GM12873 (cell line): ENCODE results near the gene FAM181A.

ENCODE experiments used
- CTCF ChIP-seq: IDR thresholded peaks from 2 replicates; pipeline ENCODE4 v1.5.1; 2012; ENCODE audit warnings: low read depth, mild to moderate bottlenecking, moderate library complexity, low read length, control low read depth; ENCODE audit not compliant: insufficient read depth; ENCODE audit errors: missing control alignments

The FAM181A gene

GRCh38 chr14:93946541-93947090 lies 19.5 kb downstream of the FAM181A start:
- no peak for TF ChIP-seq CTCF

- TF ChIP-seq CTCF, result no peak
These were observed 20.1 kb downstream of the FAM181A start for GRCh38 chr14:93947282-93947681.

GRCh38 chr14:93949511-93950075 lies 22.4 kb downstream of the FAM181A start:
- no peak for TF ChIP-seq CTCF

- no peak for TF ChIP-seq CTCF
These were observed 23.9 kb downstream of the FAM181A start for GRCh38 chr14:93950948-93951634.

GRCh38 chr14:93951635-93952540 lies 24.7 kb downstream of the FAM181A start:
- TF ChIP-seq CTCF, result no peak

GRCh38 chr14:93952829-93953228 lies 25.7 kb downstream of the FAM181A start:
- TF ChIP-seq CTCF, result no peak

- no peak for TF ChIP-seq CTCF
These were observed 26.1 kb downstream of the FAM181A start for GRCh38 chr14:93953263-93953662.
